ENCODE results near the gene CEP162. TPM values are rescaled to one million over a fixed set of nuclear protein-coding genes. Genes with fewer than 3 reads are reported as not detected.
"Not testable (repeated sequence)": the region's sequence is repeated elsewhere in the genome, so short reads cannot be mapped to it uniquely, and the experiment has no call there.

Gene CEP162
- total RNA-seq, 3 donors from 2014 or later (not counting 1 experiment from before 2014, with no cell fraction given) = 11.2 to 14.6 (median 12.0) TPM

DNA sequence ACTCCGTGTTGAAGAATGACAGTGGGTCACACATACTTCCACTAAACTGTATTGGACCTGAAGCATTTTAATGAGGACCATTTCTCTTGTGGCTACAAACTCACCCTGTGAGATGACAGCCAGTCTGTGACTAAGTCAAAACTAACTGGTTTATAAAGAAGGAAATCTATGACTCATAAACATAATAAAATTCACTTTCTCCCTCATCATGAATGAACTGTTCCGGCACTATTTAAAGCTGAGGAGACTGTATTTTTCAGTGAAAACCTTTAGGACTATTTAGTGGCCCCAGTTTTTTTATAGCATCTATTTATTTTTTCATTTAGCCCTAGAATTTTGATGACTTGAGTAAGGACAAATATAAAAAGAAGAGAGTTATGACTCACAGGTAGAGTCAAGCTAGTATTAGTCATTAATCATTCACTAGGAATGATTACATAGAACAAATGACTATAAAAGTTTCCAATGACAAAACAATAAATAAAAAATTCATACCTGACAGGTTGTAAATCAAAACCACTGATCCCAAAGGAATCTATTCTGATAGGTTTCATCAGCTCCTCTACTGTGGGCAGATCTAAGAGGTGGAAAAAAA is 34.2 kb downstream of the CEP162 start:
- 100% methylated on average over 2 of the region's 2 CpGs for WGBS (ENCODE audit: insufficient coverage)
- Histone ChIP-seq H3K4me3 (ENCODE audit: low read length) (no peak overlapping the region), H3K27me3 (ENCODE audit: control insufficient read depth, insufficient read depth, low read length) (no peaks in the 10 kb centered on the region), H3K27ac (ENCODE audit: low read length) (no peak overlapping the region), H3K9me3 (ENCODE audit: control insufficient read depth, insufficient read depth, low read length) (no peaks in the 10 kb centered on the region), H3K4me1 (ENCODE audit: control insufficient read depth, insufficient read depth, low read length) (no peaks in the 10 kb centered on the region), H3K36me3 (ENCODE audit: control insufficient read depth, insufficient read depth, low read length) (peaks cover 34% of the 10 kb centered on the region)
- Mint-ChIP-seq H3K4me1 (no peaks in the 10 kb centered on the region), H3K9me3 (no peaks in the 10 kb centered on the region), H3K4me3 (no peak overlapping the region), H3K27me3 (ENCODE audit: low read depth in 2 of 2) (no peaks in the 10 kb centered on the region), H3K27ac (no peak overlapping the region), H3K36me3 (peaks cover 29% of the 10 kb centered on the region)
- intact Hi-C loops (cut with micrococcal nuclease) = no loop called here
- TF ChIP-seq, protein P1, sequence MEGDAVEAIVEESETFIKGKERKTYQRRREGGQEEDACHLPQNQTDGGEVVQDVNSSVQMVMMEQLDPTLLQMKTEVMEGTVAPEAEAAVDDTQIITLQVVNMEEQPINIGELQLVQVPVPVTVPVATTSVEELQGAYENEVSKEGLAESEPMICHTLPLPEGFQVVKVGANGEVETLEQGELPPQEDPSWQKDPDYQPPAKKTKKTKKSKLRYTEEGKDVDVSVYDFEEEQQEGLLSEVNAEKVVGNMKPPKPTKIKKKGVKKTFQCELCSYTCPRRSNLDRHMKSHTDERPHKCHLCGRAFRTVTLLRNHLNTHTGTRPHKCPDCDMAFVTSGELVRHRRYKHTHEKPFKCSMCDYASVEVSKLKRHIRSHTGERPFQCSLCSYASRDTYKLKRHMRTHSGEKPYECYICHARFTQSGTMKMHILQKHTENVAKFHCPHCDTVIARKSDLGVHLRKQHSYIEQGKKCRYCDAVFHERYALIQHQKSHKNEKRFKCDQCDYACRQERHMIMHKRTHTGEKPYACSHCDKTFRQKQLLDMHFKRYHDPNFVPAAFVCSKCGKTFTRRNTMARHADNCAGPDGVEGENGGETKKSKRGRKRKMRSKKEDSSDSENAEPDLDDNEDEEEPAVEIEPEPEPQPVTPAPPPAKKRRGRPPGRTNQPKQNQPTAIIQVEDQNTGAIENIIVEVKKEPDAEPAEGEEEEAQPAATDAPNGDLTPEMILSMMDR (IDR thresholded peaks at IDR 0.05) = no peak
- DNase-seq = no peak
- no peak for ATAC-seq

DNA sequence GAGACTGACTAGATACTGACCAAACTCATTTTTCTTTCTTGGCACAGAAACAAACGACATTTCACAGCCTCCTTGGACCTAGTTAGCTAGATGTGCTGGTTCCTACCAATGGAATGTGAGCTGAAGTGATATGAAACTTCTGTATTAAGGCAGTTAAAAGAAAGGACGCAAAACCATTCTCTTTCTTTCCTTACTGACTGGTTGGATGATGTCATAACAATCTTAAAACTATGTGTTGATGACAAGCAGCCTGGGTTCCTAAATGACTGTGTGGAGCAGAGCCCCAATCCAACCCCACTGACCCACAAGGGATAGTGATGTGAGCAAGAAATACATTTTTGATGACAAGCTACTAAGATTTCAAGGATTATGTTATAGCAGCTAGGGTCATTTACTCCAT is 35.6 kb downstream of the CEP162 start:
- no CpG with 5 or more reads among the region's 2 CpGs for WGBS (ENCODE audit: insufficient coverage)
- Mint-ChIP-seq H3K27me3 (ENCODE audit: low read depth in 2 of 2) (no peaks in the 10 kb centered on the region), H3K4me1 (no peaks in the 10 kb centered on the region), H3K27ac (no peak overlapping the region), H3K9me3 (no peaks in the 10 kb centered on the region), H3K36me3 (peaks cover 26% of the 10 kb centered on the region), H3K4me3 (no peak overlapping the region)
- intact Hi-C loops (cut with micrococcal nuclease) = no loop called here
- DNase-seq (no peak), ATAC-seq (no peak)
- H3K27me3 ChIP-seq (ENCODE audit: control insufficient read depth, insufficient read depth, low read length) = no peaks in the 10 kb centered on the region
- H3K4me1 ChIP-seq (ENCODE audit: control insufficient read depth, insufficient read depth, low read length) = no peaks in the 10 kb centered on the region
- H3K9me3 ChIP-seq (ENCODE audit: control insufficient read depth, insufficient read depth, low read length) = no peaks in the 10 kb centered on the region
- H3K4me3 ChIP-seq (ENCODE audit: low read length) = no peak overlapping the region
- peaks cover 33% of the 10 kb centered on the region for H3K36me3 ChIP-seq (ENCODE audit: control insufficient read depth, insufficient read depth, low read length)
- no peak overlapping the region for H3K27ac ChIP-seq (ENCODE audit: low read length)
- TF ChIP-seq, protein P1 (IDR thresholded peaks at IDR 0.05) = no peak

DNA sequence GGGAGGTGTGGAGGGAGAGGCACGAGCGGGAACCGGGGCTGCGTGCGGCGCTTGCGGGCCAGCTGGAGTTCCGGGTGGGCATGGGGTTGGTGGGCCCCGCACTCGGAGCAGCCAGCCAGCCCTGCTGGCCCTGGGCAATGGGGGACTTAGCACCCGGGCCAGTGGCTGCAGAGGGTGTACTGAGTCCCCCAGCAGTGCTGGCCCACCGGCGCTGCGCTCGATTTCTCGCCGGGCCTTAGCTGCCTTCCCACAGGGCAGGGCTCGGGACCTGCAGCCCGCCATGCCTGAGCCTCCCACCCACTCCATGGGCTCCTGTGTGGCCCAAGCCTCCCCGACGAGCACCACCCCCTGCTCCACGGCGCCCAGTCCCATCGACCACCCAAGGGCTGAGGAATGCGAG is 38.1 kb downstream of the CEP162 start:
- H3K27ac Mint-ChIP-seq; H3K4me1 ChIP-seq (ENCODE audit: control insufficient read depth, insufficient read depth, low read length); H3K4me3 ChIP-seq (ENCODE audit: low read length); H3K27me3 Mint-ChIP-seq (ENCODE audit: low read depth in 2 of 2); DNase-seq; intact Hi-C loops (cut with micrococcal nuclease); ATAC-seq; H3K4me3 Mint-ChIP-seq; H3K4me1 Mint-ChIP-seq; H3K9me3 Mint-ChIP-seq; H3K27me3 ChIP-seq (ENCODE audit: control insufficient read depth, insufficient read depth, low read length); H3K27ac ChIP-seq (ENCODE audit: low read length); H3K9me3 ChIP-seq (ENCODE audit: control insufficient read depth, insufficient read depth, low read length): not testable (repeated sequence)
- 98% methylated on average over 10 of the region's 25 CpGs for WGBS (ENCODE audit: insufficient coverage)
- H3K36me3 ChIP-seq (ENCODE audit: control insufficient read depth, insufficient read depth, low read length) = peaks cover 32% of the 10 kb centered on the region
- H3K36me3 Mint-ChIP-seq = peaks cover 18% of the 10 kb centered on the region

DNA sequence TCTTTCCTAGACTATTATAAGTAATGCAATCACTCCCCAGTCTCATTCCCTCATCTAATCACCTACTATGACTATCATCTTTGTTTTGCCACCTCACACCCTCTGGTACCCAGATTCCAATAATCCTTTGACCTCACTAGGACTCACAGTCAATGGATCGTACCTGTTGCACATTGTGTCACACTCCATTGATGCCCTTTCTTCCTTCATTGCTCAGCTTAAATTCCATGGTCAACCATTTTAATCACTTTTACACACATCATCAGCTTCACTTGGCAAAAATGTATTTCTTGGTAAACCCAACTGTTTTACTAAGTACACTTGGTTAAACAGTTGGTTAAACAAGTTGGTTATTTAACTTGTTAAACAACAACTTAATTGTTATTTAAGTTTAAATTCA is 44.0 kb downstream of the CEP162 start:
- H3K36me3 ChIP-seq (ENCODE audit: control insufficient read depth, insufficient read depth, low read length) = peaks cover 15% of the 10 kb centered on the region
- Mint-ChIP-seq H3K27ac (no peak overlapping the region), H3K27me3 (ENCODE audit: low read depth in 2 of 2) (no peaks in the 10 kb centered on the region), H3K9me3 (no peaks in the 10 kb centered on the region), H3K36me3 (no peaks in the 10 kb centered on the region), H3K4me3 (no peak overlapping the region), H3K4me1 (peaks cover 0 to 5% of the 10 kb centered on the region in 2 donors)
- H3K4me1 ChIP-seq (ENCODE audit: control insufficient read depth, insufficient read depth, low read length) = no peaks in the 10 kb centered on the region
- TF ChIP-seq, protein P1 (IDR thresholded peaks at IDR 0.05) = no peak
- H3K27ac ChIP-seq (ENCODE audit: low read length) = no peak overlapping the region
- no peaks in the 10 kb centered on the region for H3K9me3 ChIP-seq (ENCODE audit: control insufficient read depth, insufficient read depth, low read length)
- 95% methylated on average over 1 of the region's 1 CpG for WGBS (ENCODE audit: insufficient coverage)
- ATAC-seq = no peak
- no peaks in the 10 kb centered on the region for H3K27me3 ChIP-seq (ENCODE audit: control insufficient read depth, insufficient read depth, low read length)
- no peak overlapping the region for H3K4me3 ChIP-seq (ENCODE audit: low read length)
- intact Hi-C loops (cut with micrococcal nuclease) = no loop called here
- DNase-seq = no peak

All from natural killer cell (primary cell).